ENCODE measurements around the gene GPR78.

The GPR78 gene

GRCh38 chr4:8547108-8547911 is 32.9 kb upstream of the GPR78 start:
- DNase-seq (ENCODE audit: low spot score) = no peak

GRCh38 chr4:8547912-8548730 is 32.1 kb upstream of the GPR78 start:
- DNase-seq (ENCODE audit: low spot score) = no peak

DNA sequence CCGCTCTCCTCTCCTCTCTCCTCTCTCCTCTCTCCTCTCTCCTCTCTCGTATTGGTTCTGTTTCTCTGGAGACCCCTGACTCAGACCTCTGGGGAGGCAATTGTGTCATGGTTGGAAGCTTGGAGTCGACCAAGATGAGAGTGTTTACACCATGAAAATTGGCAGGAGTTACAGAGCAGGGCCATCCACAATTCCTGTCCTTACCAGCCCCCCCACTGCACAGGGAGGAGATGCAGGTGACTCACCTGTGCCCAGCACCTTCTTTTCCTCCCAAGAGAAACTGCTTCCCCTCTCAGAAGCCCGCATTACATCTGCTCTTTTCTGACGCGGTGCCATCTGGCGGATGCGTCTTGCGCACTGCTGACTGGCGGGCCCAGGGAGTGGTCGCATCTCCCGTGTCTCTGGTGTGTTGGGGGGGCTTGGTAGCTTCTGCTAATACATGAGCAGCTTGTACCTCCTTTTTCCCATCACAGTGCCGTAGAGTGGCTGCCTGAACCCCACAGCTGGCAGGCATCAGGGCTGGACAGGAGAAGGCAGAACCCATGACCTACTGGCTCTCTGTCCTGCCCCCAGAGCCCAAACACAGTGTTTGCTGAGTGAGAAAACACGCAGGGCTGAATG is 31.4 kb upstream of the GPR78 start:
- DNase-seq (ENCODE audit: low spot score) = no peak

DNA sequence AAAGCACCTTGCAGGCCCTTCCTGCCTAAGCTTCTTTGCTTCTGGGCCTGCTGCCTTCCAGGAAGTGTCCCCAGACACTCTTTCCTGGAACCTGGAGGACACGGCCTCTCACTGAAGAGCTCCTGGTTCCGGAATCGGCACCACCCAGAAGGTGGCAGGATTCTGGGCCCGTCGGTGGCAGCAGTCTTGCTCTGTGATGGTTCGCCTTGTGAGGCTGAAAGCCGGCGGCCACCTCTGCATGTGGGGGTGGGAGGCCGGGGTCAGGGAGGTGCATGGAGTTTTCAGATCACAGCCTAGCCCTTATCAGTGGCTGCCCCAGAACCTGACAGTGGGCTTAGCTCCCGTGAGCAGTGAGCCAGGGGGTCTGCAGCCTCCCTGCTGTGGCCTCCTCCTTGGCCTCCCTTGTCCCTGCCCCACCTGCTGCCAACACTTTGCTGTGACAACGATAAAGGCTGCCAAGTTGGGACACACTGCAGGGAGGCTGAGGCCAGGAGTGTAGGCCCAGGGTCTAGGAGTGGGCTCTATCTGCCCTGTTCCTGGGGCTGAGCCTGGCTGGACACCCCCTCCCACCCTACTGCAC is 30.8 kb upstream of the GPR78 start:
- DNase-seq (ENCODE audit: low spot score) = no peak

GRCh38 chr4:8550691-8551090 is 29.5 kb upstream of the GPR78 start:
- DNase-seq (ENCODE audit: low spot score) = no peak

- no peak for DNase-seq (ENCODE audit: low spot score)
Measured at GRCh38 chr4:8552024-8552423, 28.2 kb upstream of the GPR78 start.

- DNase-seq (ENCODE audit: low spot score) = no peak
Measured at GRCh38 chr4:8552581-8553205, 27.5 kb upstream of the GPR78 start.

DNA sequence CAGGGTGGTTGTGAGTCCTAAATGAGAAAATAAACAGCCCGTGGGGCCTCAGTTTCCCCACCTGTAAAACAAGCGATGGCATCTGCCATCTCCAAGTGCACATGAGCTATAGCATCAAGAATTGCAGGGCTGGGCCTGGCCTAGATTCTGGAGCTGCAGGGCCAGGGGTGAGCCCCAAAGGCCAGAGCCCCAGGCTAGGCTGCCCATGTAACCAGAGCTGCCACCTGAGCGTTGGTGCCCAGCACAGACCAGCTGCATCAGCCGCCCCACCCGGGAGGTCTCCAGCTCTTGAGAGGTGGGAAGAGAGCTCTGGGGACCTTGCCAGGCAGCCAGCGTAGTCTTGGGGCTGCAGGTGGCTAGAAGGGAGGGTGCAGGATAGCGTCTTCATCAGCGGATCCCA is 27.0 kb upstream of the GPR78 start:
- DNase-seq (ENCODE audit: low spot score) = no peak

GRCh38 chr4:8553991-8554405 is 26.2 kb upstream of the GPR78 start:
- no peak for DNase-seq (ENCODE audit: low spot score)

- DNase-seq (ENCODE audit: low spot score) = no peak
Measured at GRCh38 chr4:8554555-8555100, 25.6 kb upstream of the GPR78 start.

- DNase-seq (ENCODE audit: low spot score) = no peak
Measured at GRCh38 chr4:8555716-8556115, 24.5 kb upstream of the GPR78 start.

GRCh38 chr4:8556341-8557150 is 23.6 kb upstream of the GPR78 start:
- no peak for DNase-seq (ENCODE audit: low spot score)

DNA sequence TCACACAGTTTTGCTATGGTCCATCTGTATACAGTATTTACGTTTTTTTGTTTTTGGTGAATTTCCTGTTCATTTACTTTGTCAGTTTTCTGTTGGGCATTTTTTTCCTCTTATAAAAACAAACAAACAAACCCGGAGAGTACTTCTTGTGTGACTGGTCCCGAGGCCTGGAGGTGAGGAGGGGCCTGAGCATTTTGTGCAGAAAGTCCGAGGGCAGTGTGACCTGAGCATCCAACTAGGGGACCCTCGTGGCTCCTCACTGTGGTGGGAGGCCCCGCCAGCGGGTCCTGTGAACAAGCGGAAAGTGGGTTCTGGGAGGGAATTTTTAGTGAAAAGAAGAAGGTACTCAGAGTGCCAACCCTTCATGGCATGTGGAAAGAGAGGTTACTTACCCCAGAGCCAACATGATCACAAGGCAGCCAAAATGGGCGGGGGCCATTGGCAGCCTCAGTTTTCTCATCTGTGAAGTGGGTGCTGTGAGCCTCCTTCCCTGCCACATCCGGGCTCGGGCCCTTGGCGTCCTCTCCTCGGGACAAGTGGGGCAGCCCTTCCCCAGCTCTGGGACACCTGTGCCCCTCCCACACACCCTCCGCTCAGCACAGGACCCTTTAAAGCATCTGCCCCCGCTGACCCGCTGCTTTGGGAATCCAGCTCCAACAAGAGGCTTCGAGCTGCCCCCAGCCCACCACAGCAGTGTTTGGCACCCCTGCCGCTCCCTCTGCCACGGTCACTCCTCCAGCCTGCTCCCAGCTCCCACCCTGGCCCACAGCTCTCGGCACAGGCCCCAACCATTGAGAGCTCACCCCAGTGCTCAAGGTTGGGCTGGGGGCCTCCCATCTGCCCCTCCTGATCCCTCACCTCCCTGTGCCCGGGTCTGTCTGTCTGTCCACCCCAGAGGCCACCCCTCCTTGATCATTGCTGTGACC is 22.8 kb upstream of the GPR78 start:
- no peak for DNase-seq (ENCODE audit: low spot score)

GRCh38 chr4:8558080-8558960 is 21.9 kb upstream of the GPR78 start:
- no peak for DNase-seq (ENCODE audit: low spot score)

DNA sequence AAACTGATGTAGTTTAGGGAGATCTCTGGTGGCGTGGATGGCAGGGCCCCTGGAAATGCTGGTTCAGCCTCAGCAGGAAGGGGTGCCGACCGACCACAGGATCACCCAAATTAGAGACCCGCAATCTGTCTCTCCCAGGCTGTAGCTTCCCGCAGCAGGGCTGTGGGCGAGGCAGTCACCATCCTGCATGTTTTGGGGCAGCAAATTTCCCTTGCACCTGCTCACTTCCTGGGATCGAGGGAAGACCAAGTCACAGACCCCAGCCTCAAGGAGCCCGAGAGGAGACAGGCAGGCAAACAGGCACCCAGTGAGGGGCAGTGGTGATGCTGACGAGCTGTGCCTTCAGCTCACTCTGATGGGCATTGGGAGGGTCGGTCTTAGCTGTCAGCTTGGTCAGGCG is 21.2 kb upstream of the GPR78 start:
- no peak for DNase-seq (ENCODE audit: low spot score)

DNA sequence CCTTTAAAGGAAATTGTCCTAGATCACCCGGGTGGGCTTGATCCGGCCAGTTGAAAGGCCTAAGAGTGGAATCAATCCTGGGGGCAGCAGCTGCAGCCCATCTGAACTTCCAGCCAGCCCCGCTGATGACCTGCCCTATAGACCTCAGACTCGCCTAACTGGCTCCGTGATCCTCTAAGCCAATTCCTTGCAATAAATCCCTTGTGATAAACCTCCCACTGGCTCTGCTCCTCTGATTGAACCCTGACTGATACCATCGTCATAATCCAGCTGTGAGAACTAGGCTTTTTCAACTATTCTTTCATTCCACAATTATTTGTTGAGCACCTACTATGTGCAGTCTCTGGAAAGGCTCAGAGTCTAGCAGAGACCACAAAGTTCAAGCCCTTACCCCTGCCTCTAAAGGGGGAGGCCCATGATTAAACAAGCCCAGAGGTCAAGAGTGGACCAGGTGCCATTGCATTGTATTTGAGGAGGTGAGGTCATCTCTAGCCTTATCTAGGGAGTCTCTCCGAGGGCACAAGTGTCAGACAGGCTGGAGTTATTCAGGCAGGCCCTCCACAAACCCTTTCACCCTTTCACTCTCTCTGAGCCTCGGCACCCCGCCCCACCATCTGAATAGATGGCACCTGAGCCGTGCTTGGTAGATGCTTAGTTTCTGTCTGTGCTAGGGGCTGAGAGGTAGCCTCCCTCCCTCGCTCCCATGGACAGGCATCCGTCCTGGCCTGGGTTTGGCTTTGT is 20.5 kb upstream of the GPR78 start:
- no peak for DNase-seq (ENCODE audit: low spot score)

GRCh38 chr4:8560265-8561047 is 19.7 kb upstream of the GPR78 start:
- no peak for DNase-seq (ENCODE audit: low spot score)

All from CD4-positive, alpha-beta T cell treated with Interleukin-6 at 100 ng/mL for 8 hours (primary cell).